ENCODE results near the gene CFAP52.
A peak's percentile ranks its signal among the peaks of the same experiment; 100 is the strongest.
"Not testable (repeated sequence)": the region's sequence is repeated elsewhere in the genome, so short reads cannot be mapped to it uniquely, and the experiment has no call there.

CFAP52 gene

GRCh38 chr17:9568957-9569588 lies 7.4 kb upstream of the CFAP52 start:
- no peak for DNase-seq (ENCODE audit: low read depth)

DNA sequence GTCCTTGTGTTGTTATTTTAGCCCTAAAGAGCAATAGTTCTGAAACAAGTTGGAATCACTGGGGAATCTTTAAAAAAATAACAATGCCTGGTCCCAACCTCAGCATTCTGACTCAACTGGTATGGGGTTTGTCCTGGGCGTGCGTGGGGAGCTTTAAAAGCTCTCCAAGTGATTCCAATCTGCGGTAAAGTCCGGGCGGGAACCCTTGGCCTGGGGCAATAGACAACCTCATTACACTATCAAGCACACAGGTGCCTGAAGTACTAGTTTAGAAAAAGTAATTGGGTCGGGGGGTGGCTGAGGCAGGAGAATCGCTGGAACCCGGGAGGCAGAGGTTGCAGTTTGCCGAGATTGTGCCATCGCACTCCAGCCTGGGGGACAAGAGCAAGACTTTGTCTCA lies 5.2 kb upstream of the CFAP52 start:
- no peak for DNase-seq (ENCODE audit: low read depth)

GRCh38 chr17:9575381-9576101 lies 901 bp upstream of the CFAP52 start, which contains the start of gene STX8:
STX8 (minus strand) TSS chr17:9575820; CDS start chr17:9575808, 12 bp downstream.
- peak; percentile 62 for DNase-seq (ENCODE audit: low read depth)

- no peak for DNase-seq (ENCODE audit: low read depth)
Observed at GRCh38 chr17:9577373-9577709, 899 bp downstream of the CFAP52 start.

GRCh38 chr17:9587969-9588656 lies 11.7 kb downstream of the CFAP52 start:
- DNase-seq (ENCODE audit: low read depth), result no peak

DNA sequence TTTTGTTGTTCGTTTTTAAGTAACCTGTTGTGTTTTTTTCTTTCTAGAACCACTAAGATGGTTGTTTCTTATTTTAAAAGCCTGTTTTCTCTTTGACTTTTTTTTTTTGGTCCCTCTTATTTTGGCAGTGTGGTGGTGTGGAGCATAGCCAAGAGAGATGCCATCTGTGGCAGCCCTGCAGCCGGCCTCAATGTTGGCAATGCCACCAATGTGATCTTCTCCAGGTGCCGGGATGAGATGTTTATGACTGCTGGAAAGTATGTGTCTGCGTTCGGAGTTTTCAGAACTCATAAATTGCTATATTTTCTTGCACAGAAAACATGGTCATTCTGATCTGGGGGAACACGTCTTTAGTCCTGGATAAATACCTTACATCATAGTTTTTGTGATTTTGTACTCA lies 17.6 kb downstream of the CFAP52 start:
- no peak for DNase-seq (ENCODE audit: low read depth)

DNA sequence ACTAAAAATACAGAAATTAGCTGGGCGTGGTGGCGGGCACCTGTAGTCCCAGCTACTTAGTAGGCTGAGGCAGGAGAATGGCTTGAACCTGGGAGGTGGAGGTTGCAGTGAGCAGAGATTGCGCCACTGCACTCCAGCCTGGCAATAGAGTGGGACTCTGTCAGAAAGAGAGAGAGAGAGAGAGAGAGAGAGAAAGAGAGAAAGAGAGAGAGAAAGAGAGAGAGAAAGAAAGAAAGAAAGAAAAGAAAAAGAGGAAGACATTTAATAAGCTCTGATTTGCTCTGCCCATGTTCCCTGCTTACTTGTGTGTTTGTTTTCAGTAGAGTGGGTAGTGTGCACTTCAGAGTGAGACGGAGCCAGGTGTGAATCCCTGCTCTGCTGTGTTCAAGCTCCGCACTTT lies 21.2 kb downstream of the CFAP52 start:
- DNase-seq (ENCODE audit: low read depth), result not testable (repeated sequence)

DNA sequence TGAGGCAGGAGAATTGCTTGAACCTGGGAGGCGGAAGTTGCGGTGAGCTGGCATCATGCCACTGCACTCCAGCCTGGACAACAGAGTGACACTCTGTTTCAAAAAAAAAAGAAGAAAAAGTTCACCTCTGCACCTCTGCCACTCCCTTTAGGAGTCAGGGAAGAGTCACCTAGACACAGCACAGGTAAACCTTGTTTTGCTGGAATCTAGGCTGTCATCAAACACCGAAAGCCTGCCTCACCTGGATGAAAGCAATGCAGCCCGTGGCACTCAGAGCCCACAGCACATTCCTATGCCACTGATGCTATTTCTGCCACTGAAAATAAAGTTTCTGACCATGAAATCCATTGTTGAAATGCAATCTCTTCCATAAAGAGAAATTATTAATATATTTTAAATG lies 22.2 kb downstream of the CFAP52 start:
- DNase-seq (ENCODE audit: low read depth), result no peak

DNA sequence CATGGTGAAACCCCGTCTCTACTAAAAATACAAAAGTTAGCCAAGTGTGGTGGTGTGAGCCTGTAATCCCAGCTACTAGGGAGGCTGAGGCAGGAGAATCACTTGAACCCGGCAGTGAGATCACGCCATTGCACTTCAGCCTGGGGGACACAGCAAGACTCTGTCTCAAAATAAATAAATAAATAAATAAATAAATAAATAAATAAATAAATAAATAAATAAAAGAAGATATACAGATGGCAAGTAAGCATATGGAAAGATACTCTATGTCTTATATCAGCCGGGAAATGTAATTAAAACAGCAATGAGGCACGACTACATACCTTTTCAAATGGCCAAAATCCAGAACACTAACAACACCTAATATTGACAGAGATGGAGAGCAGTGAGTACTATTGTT lies 28.1 kb downstream of the CFAP52 start:
- DNase-seq (ENCODE audit: low read depth), result not testable (repeated sequence)

- no peak for DNase-seq (ENCODE audit: low read depth)
Observed at GRCh38 chr17:9606453-9606852, 30.0 kb downstream of the CFAP52 start.

DNA sequence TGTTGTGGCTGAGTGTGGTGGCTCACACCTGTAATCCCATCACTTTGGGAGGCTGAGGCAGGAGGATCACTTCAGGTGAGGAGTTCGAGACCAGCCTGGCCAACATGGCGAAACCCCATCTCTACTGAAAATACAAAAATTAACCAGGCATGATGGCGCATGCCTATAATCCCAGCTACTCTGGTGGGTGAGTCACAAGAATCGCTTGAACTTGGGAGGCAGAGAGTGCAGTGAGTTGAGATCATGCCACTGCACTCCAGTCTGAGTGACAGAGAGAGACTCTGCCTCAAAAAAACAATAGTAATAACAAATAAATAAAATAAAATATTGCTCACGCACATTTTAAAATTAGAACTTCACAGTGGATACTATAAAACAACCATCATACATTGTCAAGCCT lies 30.6 kb downstream of the CFAP52 start:
- DNase-seq (ENCODE audit: low read depth), result not testable (repeated sequence)

- no peak for DNase-seq (ENCODE audit: low read depth)
Observed at GRCh38 chr17:9611557-9611956, 35.1 kb downstream of the CFAP52 start.

DNA sequence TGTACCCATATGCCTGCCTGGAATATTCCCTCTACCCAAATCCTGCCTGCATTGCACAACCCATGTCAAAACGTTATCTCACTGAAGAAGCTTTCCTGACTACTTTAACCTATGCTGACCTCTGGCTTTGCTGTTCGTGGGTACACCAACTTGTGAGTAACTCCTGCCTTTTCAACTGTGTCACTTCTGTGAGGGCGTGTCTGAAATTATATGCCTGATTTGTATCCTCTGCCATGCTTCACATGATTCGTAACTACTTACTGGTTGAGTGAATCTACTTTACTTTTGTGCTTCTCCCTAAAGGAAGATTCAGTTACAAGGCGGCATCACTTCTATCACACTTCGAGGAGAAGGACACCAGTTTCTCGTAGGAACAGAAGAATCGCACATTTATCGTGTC lies 35.6 kb downstream of the CFAP52 start:
- DNase-seq (ENCODE audit: low read depth), result no peak

GRCh38 chr17:9615486-9615885 lies 39.0 kb downstream of the CFAP52 start:
- DNase-seq (ENCODE audit: low read depth), result no peak

DNA sequence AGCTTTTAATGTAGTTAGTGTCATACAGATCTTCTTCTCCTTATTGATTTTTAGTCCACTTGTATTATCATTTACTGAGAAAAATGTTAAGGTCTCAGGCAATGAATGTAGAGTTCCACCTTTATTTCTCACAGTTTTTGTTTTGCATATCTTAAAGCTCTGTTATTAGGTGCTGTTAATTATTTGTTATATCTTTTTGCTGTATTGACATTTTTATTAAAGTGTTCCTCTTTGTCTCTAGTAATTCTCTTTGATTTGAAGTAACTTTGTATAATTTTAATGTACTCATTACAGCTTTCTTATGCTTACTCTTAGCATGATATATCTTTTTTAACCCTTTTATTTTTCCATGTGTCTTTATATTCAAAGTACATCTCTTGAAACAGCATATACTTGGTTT lies 46.5 kb downstream of the CFAP52 start:
- no peak for DNase-seq (ENCODE audit: low read depth)

DNA sequence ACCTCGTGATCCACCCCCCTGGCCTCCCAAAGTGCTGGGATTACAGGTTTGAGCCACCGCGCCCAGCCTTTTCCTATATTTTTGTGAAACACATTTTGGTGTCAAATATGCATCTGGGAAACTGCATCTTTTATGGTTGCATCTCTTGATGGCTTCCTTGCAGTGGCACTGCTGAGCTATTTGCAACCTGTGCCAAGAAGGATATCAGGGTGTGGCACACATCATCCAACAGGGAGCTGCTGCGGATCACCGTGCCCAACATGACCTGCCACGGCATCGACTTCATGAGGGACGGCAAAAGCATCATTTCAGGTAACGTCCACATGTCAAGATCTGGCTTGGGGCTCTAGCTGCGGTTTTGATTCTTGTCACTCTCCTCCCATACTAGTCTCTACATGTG lies 52.1 kb downstream of the CFAP52 start:
- DNase-seq (ENCODE audit: low read depth), result no peak

- DNase-seq (ENCODE audit: low read depth), result no peak
Observed at GRCh38 chr17:9632741-9633140, 56.3 kb downstream of the CFAP52 start.

GRCh38 chr17:9635340-9635739 lies 58.9 kb downstream of the CFAP52 start:
- DNase-seq (ENCODE audit: low read depth), result no peak

DNA sequence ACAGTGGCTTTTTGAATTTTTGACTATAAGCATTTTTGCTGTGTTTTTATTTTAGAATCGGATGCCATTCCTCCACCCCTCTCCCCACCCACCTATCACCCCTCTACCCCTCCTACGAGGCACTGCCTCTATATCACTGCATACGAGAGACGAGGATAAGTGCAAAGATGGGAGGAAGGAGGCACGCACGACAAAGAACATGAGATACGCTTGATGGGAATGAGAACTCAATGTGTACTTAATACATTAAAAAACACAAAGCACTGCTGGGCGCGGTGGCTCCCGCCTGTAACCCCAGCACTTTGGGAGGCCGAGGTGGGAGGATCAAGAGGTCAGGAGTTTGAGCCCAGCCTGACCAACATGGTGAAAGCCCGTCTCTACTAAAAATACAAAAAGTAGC lies 60.1 kb downstream of the CFAP52 start:
- no peak for DNase-seq (ENCODE audit: low read depth)

GRCh38 chr17:9640388-9640787 lies 63.9 kb downstream of the CFAP52 start:
- DNase-seq (ENCODE audit: low read depth), result not testable (repeated sequence)

GRCh38 chr17:9643611-9644010 lies 67.2 kb downstream of the CFAP52 start:
- no peak for DNase-seq (ENCODE audit: low read depth)

DNA sequence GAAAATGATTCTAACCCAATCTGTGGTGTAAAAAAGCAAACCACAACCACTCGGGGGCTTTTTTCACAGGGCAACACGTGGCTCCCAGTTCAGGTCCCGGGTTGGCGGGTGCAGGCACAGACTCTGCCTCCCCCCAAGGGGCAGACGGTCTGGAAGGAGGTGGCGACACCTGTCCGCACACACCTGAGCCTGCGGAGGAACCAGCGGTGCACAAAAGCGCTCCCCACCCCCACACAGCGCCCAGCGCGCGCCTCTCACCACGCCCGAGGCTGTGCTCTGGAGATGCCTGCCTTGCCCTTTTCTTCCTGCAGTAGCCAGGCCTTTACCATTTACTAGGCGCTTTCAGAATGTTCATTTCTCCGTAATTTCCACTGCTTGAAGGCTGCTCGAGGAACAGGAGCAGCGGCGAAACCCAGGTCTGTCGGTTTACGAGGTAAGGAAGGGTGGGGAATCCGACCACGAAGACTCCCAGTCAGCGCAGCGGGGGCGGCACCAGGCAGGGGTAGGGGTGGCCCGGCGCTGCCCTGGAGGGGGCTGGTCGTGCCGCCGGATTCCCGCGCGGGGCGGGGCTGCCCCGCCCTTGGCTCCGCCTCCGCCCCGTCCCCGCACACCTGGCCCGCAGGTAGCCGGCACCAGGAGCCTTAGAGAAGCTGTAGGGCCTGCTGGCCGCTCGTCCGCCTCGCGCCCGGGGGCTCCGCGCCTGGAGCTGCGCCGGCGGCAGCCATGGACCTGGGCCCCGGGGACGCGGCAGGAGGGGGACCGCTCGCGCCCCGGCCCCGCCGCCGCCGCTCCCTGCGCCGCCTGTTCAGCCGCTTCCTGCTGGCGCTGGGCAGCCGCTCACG lies 68.7 kb downstream of the CFAP52 start, which contains the start of gene USP43:
USP43 (plus strand) TSS at position 608 of the 842 bp plus-strand sequence; CDS start at position 724, 116 bp downstream.
- peak; percentile 4 for DNase-seq (ENCODE audit: low read depth)
